OCI-LY1 (cell line): ENCODE results near the gene MPO.

Experiments used
- CTCF ChIP-seq: fragments of 200-600 bp; sonication (generic), shearing (Covaris generic); IDR thresholded peaks from 2 replicates; pipeline ENCODE4 v1.5.1; 2017; ENCODE audit warnings: mild to moderate bottlenecking, antibody characterized with exemption, low read length, moderate library complexity, mixed read lengths
- EZH2 ChIP-seq: fragments of 200-600 bp; sonication (generic), shearing (Covaris generic); IDR thresholded peaks from 2 replicates; pipeline ENCODE4 v1.8.0; 2017; ENCODE audit warnings: borderline replicate concordance, mixed run types, mild to moderate bottlenecking, antibody characterized with exemption, low read length, moderate library complexity, mixed read lengths

GRCh38 chr17:58264407-58265103, 16.2 kb downstream of the MPO start:
- no peak for TF ChIP-seq CTCF
- TF ChIP-seq EZH2: no peak
